SK-N-SH treated with all-trans-retinoic acid at 6 μM for 48 hours (cell line): ENCODE measurements around the gene ARHGEF1.
"Not testable (repeated sequence)": the region's sequence is repeated elsewhere in the genome, so short reads cannot be mapped to it uniquely, and the experiment has no call there.

Experiments
- ATAC-seq: fragments of 200-7000 bp; cut with Tn5 transposase; 3 replicates; pipeline ENCODE4 v1.9.1; 2020; ENCODE audit warnings: mild to moderate bottlenecking, moderate library complexity
- ARNTL ChIP-seq: fragments of 450-650 bp; formaldehyde crosslinking; IDR thresholded peaks from 2 replicates; pipeline ENCODE4 v1.5.0; 2020; ENCODE audit warnings: low read depth, mild to moderate bottlenecking, moderate library complexity, borderline replicate concordance
- BACH2 ChIP-seq: fragments of 250-450 bp; sonication (Bioruptor Pico); IDR thresholded peaks from 2 replicates; pipeline ENCODE4 v1.9.0; 2021; ENCODE audit warnings: mild to moderate bottlenecking, borderline replicate concordance
- CREB5 ChIP-seq: fragments of 250-450 bp; sonication (Bioruptor Pico); IDR thresholded peaks from 2 replicates; pipeline ENCODE4 v1.5.1; 2020; ENCODE audit warnings: low read depth, mild to moderate bottlenecking, moderate library complexity
- CSDC2 ChIP-seq: fragments of 250-450 bp; sonication (Bioruptor Pico); IDR thresholded peaks from 2 replicates; pipeline ENCODE4 v1.5.0; 2020; ENCODE audit warnings: mild to moderate bottlenecking, moderate library complexity
- CSRNP3 ChIP-seq: fragments of 250-450 bp; sonication (Bioruptor Pico); IDR thresholded peaks from 2 replicates; pipeline ENCODE4 v1.5.1; 2021; ENCODE audit warnings: mild to moderate bottlenecking, moderate library complexity
- ESRRG ChIP-seq: fragments of 250-450 bp; sonication (Bioruptor Pico); IDR thresholded peaks from 2 replicates; pipeline ENCODE4 v1.6.1; 2021; ENCODE audit warnings: mild to moderate bottlenecking
- GLIS3 ChIP-seq: fragments of 250-450 bp; sonication (Bioruptor Pico); IDR thresholded peaks from 2 replicates; pipeline ENCODE4 v1.5.0; 2020; ENCODE audit warnings: mild to moderate bottlenecking, moderate library complexity
- ISL1 ChIP-seq: fragments of 250-450 bp; sonication (Bioruptor Pico); IDR thresholded peaks from 2 replicates; pipeline ENCODE4 v2.1.2; 2022; ENCODE audit warnings: mild to moderate bottlenecking, moderate library complexity
- POU6F1 ChIP-seq: fragments of 250-450 bp; sonication (Bioruptor Pico); IDR thresholded peaks from 2 replicates; pipeline ENCODE4 v1.8.0; 2021; ENCODE audit warnings: low read depth, mild to moderate bottlenecking, moderate library complexity, borderline replicate concordance
- PPARA ChIP-seq: fragments of 250-450 bp; sonication (Bioruptor Pico); IDR thresholded peaks from 2 replicates; pipeline ENCODE4 v1.5.0; 2020; ENCODE audit warnings: mild to moderate bottlenecking, borderline replicate concordance
- RARB ChIP-seq: fragments of 250-450 bp; sonication (Bioruptor Pico); IDR thresholded peaks from 2 replicates; pipeline ENCODE4 v1.8.0; 2021; ENCODE audit warnings: mild to moderate bottlenecking, moderate library complexity
- SNAI2 ChIP-seq: fragments of 250-450 bp; sonication (Bioruptor Pico); IDR thresholded peaks from 2 replicates; pipeline ENCODE4 v1.5.0; 2020; ENCODE audit warnings: mild to moderate bottlenecking, moderate library complexity
- TCF4 ChIP-seq: fragments of 250-450 bp; sonication (Bioruptor Pico); IDR thresholded peaks from 2 replicates; pipeline ENCODE4 v1.8.0; 2021; ENCODE audit warnings: mild to moderate bottlenecking, moderate library complexity, borderline replicate concordance
- TOX ChIP-seq: fragments of 250-450 bp; sonication (Bioruptor Pico); IDR thresholded peaks from 2 replicates; pipeline ENCODE4 v1.8.0; 2021; ENCODE audit warnings: mild to moderate bottlenecking, moderate library complexity, borderline replicate concordance
- ZC3H10 ChIP-seq: fragments of 250-450 bp; sonication (Bioruptor Pico); IDR thresholded peaks from 2 replicates; pipeline ENCODE4 v1.5.1; 2021; ENCODE audit warnings: mild to moderate bottlenecking, moderate library complexity
- ZFP30 ChIP-seq: fragments of 450-650 bp; formaldehyde crosslinking; IDR thresholded peaks from 2 replicates; pipeline ENCODE4 v1.5.0; 2022; ENCODE audit warnings: mild to moderate bottlenecking, moderate library complexity
- ZNF565 ChIP-seq: fragments of 450-650 bp; formaldehyde crosslinking; conservative IDR thresholded peaks from 2 replicates; pipeline ENCODE4 v1.5.0; 2020; ENCODE audit warnings: low read depth, mild to moderate bottlenecking, moderate library complexity
- ZNF70 ChIP-seq: fragments of 450-650 bp; formaldehyde crosslinking; IDR thresholded peaks from 2 replicates; pipeline ENCODE4 v1.5.0; 2020; ENCODE audit warnings: mild to moderate bottlenecking, moderate library complexity
- ZNF8 ChIP-seq: fragments of 450-650 bp; formaldehyde crosslinking; IDR thresholded peaks from 2 replicates; pipeline ENCODE4 v1.5.0; 2020; ENCODE audit warnings: mild to moderate bottlenecking, moderate library complexity
- TF ChIP-seq, protein P1 (sequence below): fragments of 250-450 bp; sonication (Bioruptor Pico); IDR thresholded peaks from 2 replicates; pipeline ENCODE4 v1.5.0; 2020; ENCODE audit warnings: mild to moderate bottlenecking, moderate library complexity

Gene ARHGEF1

DNA sequence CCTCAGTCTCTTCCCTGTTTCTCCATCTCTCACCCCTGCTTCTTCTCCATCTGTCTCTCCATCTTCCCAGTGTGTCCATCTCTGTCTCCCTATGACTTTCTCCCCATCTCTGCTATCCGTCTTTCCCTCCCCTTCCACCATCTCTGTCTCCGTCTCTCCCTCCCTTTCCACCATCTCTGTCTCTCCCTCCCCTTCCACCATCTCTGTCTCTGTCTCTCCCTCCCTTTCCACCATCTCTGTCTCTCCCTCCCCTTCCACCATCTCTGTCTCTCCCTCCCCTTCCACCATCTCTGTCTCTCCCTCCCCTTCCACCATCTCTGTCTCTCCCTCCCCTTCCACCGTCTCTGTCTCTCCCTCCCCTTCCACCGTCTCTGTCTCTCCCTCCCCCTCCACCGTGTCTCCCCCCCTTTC, 31.4 kb downstream of the ARHGEF1 start:
- ATAC-seq = not testable (repeated sequence)

GRCh38 chr19:41915021-41915775, 32.2 kb downstream of the ARHGEF1 start:
- no peak for ATAC-seq
- no peak for TF ChIP-seq ZNF70 (CRISPR knock-in tag)
- no peak for TF ChIP-seq ZNF8 (CRISPR knock-in tag)
- TF ChIP-seq BACH2 = no peak
- TF ChIP-seq, all 23 proteins: peak for 0

DNA sequence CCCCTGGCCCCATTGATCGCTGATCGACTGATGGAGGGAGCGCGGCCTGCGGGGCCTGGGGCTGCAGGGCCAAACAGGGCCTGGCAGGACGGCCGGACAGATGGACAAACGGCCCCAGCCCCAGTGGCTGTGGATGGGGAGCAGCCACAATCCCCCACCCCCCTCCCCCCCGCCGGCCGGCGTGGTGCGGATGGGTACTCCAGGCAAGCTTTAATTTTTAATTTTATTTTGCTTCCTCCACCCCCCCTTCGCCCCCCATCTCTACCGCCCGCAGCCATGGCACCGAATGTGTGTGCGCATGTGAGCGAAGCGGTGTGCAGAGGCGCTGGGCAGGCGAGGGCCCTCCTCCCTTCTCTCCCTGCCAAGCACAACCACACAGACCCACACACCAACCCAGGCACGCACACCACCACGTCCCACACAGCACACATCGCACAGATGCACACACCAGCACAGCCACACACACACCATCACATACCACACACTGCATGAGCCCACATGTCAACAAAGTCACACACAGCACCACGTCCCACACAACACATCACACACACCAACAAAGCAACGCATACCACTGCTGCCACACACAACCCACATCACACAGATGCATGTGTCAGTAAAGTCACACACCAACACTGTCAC, 32.9 kb downstream of the ARHGEF1 start:
- TF ChIP-seq RARB (no peak), GLIS3 (no peak), SNAI2 (CRISPR knock-in tag) (no peak), PPARA (no peak), BACH2 (no peak), CSRNP3 (CRISPR knock-in tag) (no peak), TOX (CRISPR knock-in tag) (no peak), CREB5 (CRISPR knock-in tag) (no peak), ZFP30 (no peak), POU6F1 (CRISPR knock-in tag) (no peak), ISL1 (CRISPR knock-in tag) (no peak), ZNF70 (CRISPR knock-in tag) (no peak), ZC3H10 (CRISPR knock-in tag) (no peak), ZNF565 (CRISPR knock-in tag) (no peak), ZNF8 (CRISPR knock-in tag) (no peak), ESRRG (no peak)
- TF ChIP-seq, protein P1, sequence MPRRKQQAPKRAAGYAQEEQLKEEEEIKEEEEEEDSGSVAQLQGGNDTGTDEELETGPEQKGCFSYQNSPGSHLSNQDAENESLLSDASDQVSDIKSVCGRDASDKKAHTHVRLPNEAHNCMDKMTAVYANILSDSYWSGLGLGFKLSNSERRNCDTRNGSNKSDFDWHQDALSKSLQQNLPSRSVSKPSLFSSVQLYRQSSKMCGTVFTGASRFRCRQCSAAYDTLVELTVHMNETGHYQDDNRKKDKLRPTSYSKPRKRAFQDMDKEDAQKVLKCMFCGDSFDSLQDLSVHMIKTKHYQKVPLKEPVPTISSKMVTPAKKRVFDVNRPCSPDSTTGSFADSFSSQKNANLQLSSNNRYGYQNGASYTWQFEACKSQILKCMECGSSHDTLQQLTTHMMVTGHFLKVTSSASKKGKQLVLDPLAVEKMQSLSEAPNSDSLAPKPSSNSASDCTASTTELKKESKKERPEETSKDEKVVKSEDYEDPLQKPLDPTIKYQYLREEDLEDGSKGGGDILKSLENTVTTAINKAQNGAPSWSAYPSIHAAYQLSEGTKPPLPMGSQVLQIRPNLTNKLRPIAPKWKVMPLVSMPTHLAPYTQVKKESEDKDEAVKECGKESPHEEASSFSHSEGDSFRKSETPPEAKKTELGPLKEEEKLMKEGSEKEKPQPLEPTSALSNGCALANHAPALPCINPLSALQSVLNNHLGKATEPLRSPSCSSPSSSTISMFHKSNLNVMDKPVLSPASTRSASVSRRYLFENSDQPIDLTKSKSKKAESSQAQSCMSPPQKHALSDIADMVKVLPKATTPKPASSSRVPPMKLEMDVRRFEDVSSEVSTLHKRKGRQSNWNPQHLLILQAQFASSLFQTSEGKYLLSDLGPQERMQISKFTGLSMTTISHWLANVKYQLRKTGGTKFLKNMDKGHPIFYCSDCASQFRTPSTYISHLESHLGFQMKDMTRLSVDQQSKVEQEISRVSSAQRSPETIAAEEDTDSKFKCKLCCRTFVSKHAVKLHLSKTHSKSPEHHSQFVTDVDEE (CRISPR knock-in tag) = no peak
- TF ChIP-seq, all 23 proteins: peak for 0
- no peak for ATAC-seq

- TF ChIP-seq ESRRG = no peak
- TF ChIP-seq TOX (CRISPR knock-in tag) = no peak
- TF ChIP-seq SNAI2 (CRISPR knock-in tag) = no peak
- no peak for TF ChIP-seq ARNTL (CRISPR knock-in tag)
- no peak for TF ChIP-seq CSDC2 (CRISPR knock-in tag)
- no peak for TF ChIP-seq ZC3H10 (CRISPR knock-in tag)
- ATAC-seq = no peak
These were observed 34.7 kb downstream of the ARHGEF1 start for GRCh38 chr19:41917676-41918075.

GRCh38 chr19:41918095-41918494, 35.1 kb downstream of the ARHGEF1 start:
- no peak for ATAC-seq
- TF ChIP-seq ZNF70 (CRISPR knock-in tag) (no peak), GLIS3 (no peak), RARB (no peak), ISL1 (CRISPR knock-in tag) (no peak), ZNF8 (CRISPR knock-in tag) (no peak), ESRRG (no peak), ZC3H10 (CRISPR knock-in tag) (no peak), TOX (CRISPR knock-in tag) (no peak), TCF4 (no peak), CREB5 (CRISPR knock-in tag) (no peak)
- TF ChIP-seq, protein P1 (CRISPR knock-in tag) = no peak
